Upper lobe of right lung (tissue), 1 donor: Measurements from ENCODE around the gene RANBP10. TPM values are rescaled to one million over a fixed set of nuclear protein-coding genes. Genes with fewer than 3 reads are reported as not detected.
A peak's percentile ranks its signal among the peaks of the same experiment; 100 is the strongest.

Experiments used
- ATAC-seq: fragments of 200-7000 bp; cut with Tn5 transposase; one replicate; pipeline ENCODE4 v1.9.1; 2020; ENCODE audit warnings: mild to moderate bottlenecking, moderate library complexity
- DNase-seq: peaks from one replicate; pipeline ENCODE4 v3.0.0-alpha.2; 2020
- H3K27ac ChIP-seq: fragments of 200-600 bp; one replicate; pipeline ENCODE4 v1.8.0; 2022
- H3K27me3 ChIP-seq: fragments of 200-600 bp; one replicate; pipeline ENCODE4 v1.8.0; 2022; ENCODE audit warnings: mild to moderate bottlenecking
- H3K36me3 ChIP-seq: fragments of 200-600 bp; one replicate; pipeline ENCODE4 v1.8.0; 2022
- H3K4me1 ChIP-seq: fragments of 200-600 bp; one replicate; pipeline ENCODE4 v1.8.0; 2022
- H3K4me3 ChIP-seq: fragments of 200-600 bp; one replicate; pipeline ENCODE4 v1.8.0; 2022; ENCODE audit warnings: mild to moderate bottlenecking
- H3K9me3 ChIP-seq: fragments of 200-600 bp; one replicate; pipeline ENCODE4 v1.8.0; 2022
- intact Hi-C: fragments of 100-400 bp; cut with DNase I; formaldehyde crosslinking; loops from one replicate; pipeline ENCODE4 v1.11.0; 2022
- total RNA-seq: library from RNA; stranded (reverse); fragmentation: NEBNext Ultra II Directional; extraction: Animal tissue kit (Norgen Biotek cat#: 25700); gene quantifications from one replicate; pipeline ENCODE4 v1.2.1, GENCODE V29; 2021
- TF ChIP-seq, protein P1 (sequence below): fragments of 200-600 bp; IDR thresholded peaks from one replicate; pipeline ENCODE4 v1.8.0; 2022; ENCODE audit warnings: antibody characterized with exemption
- donor health status: DM: no; HTN: yes; CAD: no; lungs with severe emphysema.

RANBP10 gene
- total RNA-seq, 1 donor from 2014 or later, result 19.2 TPM

- peaks cover 25% of the 10 kb centered on the region for H3K4me1 ChIP-seq
- H3K4me3 ChIP-seq, result no peak overlapping the region
- no peak for ATAC-seq
- no peaks in the 10 kb centered on the region for H3K9me3 ChIP-seq
- H3K27ac ChIP-seq, result no peak overlapping the region
- TF ChIP-seq, protein P1, sequence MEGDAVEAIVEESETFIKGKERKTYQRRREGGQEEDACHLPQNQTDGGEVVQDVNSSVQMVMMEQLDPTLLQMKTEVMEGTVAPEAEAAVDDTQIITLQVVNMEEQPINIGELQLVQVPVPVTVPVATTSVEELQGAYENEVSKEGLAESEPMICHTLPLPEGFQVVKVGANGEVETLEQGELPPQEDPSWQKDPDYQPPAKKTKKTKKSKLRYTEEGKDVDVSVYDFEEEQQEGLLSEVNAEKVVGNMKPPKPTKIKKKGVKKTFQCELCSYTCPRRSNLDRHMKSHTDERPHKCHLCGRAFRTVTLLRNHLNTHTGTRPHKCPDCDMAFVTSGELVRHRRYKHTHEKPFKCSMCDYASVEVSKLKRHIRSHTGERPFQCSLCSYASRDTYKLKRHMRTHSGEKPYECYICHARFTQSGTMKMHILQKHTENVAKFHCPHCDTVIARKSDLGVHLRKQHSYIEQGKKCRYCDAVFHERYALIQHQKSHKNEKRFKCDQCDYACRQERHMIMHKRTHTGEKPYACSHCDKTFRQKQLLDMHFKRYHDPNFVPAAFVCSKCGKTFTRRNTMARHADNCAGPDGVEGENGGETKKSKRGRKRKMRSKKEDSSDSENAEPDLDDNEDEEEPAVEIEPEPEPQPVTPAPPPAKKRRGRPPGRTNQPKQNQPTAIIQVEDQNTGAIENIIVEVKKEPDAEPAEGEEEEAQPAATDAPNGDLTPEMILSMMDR, result no peak
- no peaks in the 10 kb centered on the region for H3K27me3 ChIP-seq
- H3K36me3 ChIP-seq, result no peaks in the 10 kb centered on the region
- intact Hi-C loops, result loop anchor here (10.0 kb wide), 1 partner anchor 249 kb away; no protein-coding TSS in a partner anchor
- DNase-seq, result no peak
Observed at GRCh38 chr16:67675999-67676398, 130.4 kb downstream of the RANBP10 start.

DNA sequence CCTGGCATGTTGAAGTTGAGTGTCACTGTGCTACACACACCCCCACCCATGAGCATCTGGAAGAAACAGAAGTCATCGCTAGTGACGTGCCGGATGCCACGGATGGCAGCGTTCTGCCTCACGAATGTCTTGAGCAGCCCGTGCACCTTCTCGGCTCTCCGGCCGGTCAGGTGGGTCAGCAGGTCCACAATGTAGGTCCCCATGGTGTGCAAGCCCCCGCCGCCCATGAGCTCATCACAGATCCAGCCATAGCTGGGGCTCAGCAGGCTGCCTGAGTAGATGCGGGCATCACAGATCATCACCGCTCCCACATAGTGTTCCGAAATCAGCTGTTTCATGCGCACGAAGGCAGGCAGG, 130.8 kb downstream of the RANBP10 start:
- Histone ChIP-seq H3K27ac (no peak overlapping the region), H3K36me3 (no peaks in the 10 kb centered on the region), H3K27me3 (no peaks in the 10 kb centered on the region), H3K9me3 (no peaks in the 10 kb centered on the region), H3K4me3 (no peak overlapping the region), H3K4me1 (peaks cover 25% of the 10 kb centered on the region)
- intact Hi-C loops, result loop anchor here (10.0 kb wide), 1 partner anchor 249 kb away; no protein-coding TSS in a partner anchor
- ATAC-seq, result no peak
- TF ChIP-seq, protein P1, result no peak
- no peak for DNase-seq

DNA sequence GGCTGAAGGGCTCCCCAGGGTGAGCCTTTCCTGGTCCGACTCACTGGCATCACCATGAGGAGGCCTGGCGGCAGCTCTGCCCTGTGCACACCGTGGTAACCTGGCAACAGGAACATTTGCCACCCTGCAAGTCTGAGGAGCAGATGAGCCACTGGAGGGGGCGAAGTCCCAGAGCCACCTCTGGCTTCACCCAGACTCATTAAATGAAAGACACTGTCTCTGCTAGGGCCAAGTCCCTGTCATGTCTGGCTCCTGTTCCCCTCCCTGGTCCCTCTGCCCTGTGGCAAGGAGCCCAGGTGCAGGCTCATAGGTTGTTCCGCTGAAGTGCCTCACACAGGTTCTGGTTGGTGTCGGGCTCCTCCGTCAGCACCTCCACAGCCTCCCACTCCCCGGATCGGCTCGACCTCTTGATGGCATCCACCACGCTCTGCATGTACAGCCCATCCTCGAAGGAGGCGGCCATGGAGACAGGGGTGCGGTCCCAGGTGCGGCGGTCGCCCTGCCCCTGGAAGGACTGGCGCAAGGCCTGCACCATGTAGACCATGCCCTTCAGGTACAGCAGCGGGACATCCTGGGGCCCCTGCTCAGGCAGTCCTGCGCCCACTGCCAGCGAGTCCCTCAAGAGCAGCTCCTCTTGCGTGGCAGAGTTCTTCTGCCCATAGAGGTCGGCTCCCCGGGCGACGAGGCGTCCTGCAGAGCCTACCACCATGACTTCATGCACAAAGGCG, 131.3 kb downstream of the RANBP10 start:
- no peak overlapping the region for H3K4me3 ChIP-seq
- DNase-seq (no peak), ATAC-seq (no peak)
- no peaks in the 10 kb centered on the region for H3K9me3 ChIP-seq
- peak overlapping the region; percentile 92 for H3K27ac ChIP-seq
- no peaks in the 10 kb centered on the region for H3K36me3 ChIP-seq
- intact Hi-C loops, result loop anchor here (10.0 kb wide), 1 partner anchor 250 kb away; no protein-coding TSS in a partner anchor
- TF ChIP-seq, protein P1, result no peak
- H3K4me1 ChIP-seq, result peaks cover 25% of the 10 kb centered on the region
- H3K27me3 ChIP-seq, result no peaks in the 10 kb centered on the region

- ATAC-seq, result peak; percentile 74
- H3K4me3 ChIP-seq, result no peak overlapping the region
Observed at GRCh38 chr16:67673712-67674580, 132.4 kb downstream of the RANBP10 start.

More at GRCh38 chr16:67673712-67674580, 132.4 kb downstream of the RANBP10 start:
- intact Hi-C loops, result loop anchor here (10.0 kb wide), 1 partner anchor 251 kb away; no protein-coding TSS in a partner anchor
- DNase-seq, result peak; percentile 83
- no peaks in the 10 kb centered on the region for H3K36me3 ChIP-seq
- TF ChIP-seq, protein P1, result no peak
- H3K4me1 ChIP-seq, result peaks cover 25% of the 10 kb centered on the region
- no peaks in the 10 kb centered on the region for H3K27me3 ChIP-seq
- H3K9me3 ChIP-seq, result no peaks in the 10 kb centered on the region
- H3K27ac ChIP-seq, result peak overlapping the region; percentile 92

Other genes starting within 250 kb of the RANBP10 start
- 36.0 TPM for gene CTCF, start 244.0 kb downstream of the RANBP10 start, total RNA-seq
- 6.3 TPM for gene CARMIL2, start 161.4 kb downstream of the RANBP10 start, total RNA-seq
- 14.3 TPM for gene ACD, start 146.3 kb downstream of the RANBP10 start, total RNA-seq
- 4.7 TPM for gene PARD6A, start 145.6 kb downstream of the RANBP10 start, total RNA-seq
- gene ENKD1, start 139.8 kb downstream of the RANBP10 start, total RNA-seq, result 14.5 TPM
- gene C16orf86, start 139.7 kb downstream of the RANBP10 start, total RNA-seq, result 3.8 TPM
- gene GFOD2, start 87.2 kb downstream of the RANBP10 start, total RNA-seq, result 18.2 TPM
- gene TSNAXIP1, start 329 bp upstream of the RANBP10 start, total RNA-seq, result 0.55 TPM
- gene THAP11, start 35.8 kb upstream of the RANBP10 start, total RNA-seq, result 25.1 TPM
- 55.0 TPM for gene NUTF2, start 40.4 kb upstream of the RANBP10 start, total RNA-seq
- gene CENPT, start 41.1 kb upstream of the RANBP10 start, total RNA-seq, result 30.0 TPM
- 48.8 TPM for gene EDC4, start 66.5 kb upstream of the RANBP10 start, total RNA-seq
- gene NRN1L, start 78.3 kb upstream of the RANBP10 start, total RNA-seq, result 0.69 TPM
- gene PSKH1, start 86.7 kb upstream of the RANBP10 start, total RNA-seq, result 29.7 TPM
- gene CTRL, start 125.3 kb upstream of the RANBP10 start, total RNA-seq, result 0.96 TPM
- 71.6 TPM for gene PSMB10, start 130.3 kb upstream of the RANBP10 start, total RNA-seq
- gene LCAT, start 137.6 kb upstream of the RANBP10 start, total RNA-seq, result 40.2 TPM
- 102 TPM for gene SLC12A4, start 162.1 kb upstream of the RANBP10 start, total RNA-seq
- not detected for gene DPEP3, start 173.9 kb upstream of the RANBP10 start, total RNA-seq
- gene DPEP2, start 192.9 kb upstream of the RANBP10 start, total RNA-seq, result 16.4 TPM
- gene DPEP2NB, start 209.4 kb upstream of the RANBP10 start, total RNA-seq, result not detected
- gene DDX28, start 216.7 kb upstream of the RANBP10 start, total RNA-seq, result 9.9 TPM
- 11.2 TPM for gene DUS2, start 216.7 kb upstream of the RANBP10 start, total RNA-seq